SU-DHL-6 (cell line): Measurements from ENCODE around the gene SPINT1.

Source experiments
- EZH2phosphoT487 ChIP-seq: fragments of 200-600 bp; sonication (generic), shearing (Covaris generic); conservative IDR thresholded peaks from 2 replicates; pipeline ENCODE4 v1.6.1; 2018; ENCODE audit warnings: mild to moderate bottlenecking, antibody characterized with exemption, low read length, moderate library complexity, mixed read lengths
- TF ChIP-seq, protein P1 (sequence below): fragments of 200-600 bp; sonication (generic); IDR thresholded peaks from one replicate; pipeline ENCODE4 v1.5.1; 2017; ENCODE audit warnings: antibody characterized with exemption, mild to moderate bottlenecking, low read length, moderate library complexity; ENCODE audit not compliant: insufficient read depth, poor library complexity, severe bottlenecking

DNA sequence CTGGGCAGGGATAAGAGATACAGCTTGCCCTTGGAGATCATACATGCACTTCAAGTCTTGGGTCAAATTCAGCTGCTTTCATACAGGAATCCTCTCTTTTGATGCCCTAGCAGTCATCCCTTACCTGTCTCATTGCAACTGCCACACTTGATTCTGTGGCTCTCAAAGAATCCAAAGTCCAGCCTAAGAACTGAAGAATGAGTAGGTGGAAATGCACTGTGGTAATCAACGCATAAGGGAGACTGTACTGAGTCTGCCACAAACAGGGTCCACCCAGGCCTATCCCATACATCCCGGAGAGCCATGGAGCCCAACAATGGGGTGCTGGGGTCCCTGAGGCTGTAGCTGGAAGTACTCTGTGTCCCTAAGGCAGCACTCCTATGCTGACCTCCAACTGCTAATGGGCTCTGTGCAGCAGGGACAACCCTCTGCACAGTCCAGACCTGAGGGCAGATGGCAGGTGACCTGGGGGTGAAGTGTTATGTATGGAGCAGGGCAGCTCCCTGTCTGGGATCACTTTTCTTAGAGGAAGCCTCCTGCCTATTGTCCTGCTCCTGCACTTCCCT is 48.7 kb downstream of the SPINT1 start:
- TF ChIP-seq EZH2phosphoT487: no peak
- TF ChIP-seq, protein P1, sequence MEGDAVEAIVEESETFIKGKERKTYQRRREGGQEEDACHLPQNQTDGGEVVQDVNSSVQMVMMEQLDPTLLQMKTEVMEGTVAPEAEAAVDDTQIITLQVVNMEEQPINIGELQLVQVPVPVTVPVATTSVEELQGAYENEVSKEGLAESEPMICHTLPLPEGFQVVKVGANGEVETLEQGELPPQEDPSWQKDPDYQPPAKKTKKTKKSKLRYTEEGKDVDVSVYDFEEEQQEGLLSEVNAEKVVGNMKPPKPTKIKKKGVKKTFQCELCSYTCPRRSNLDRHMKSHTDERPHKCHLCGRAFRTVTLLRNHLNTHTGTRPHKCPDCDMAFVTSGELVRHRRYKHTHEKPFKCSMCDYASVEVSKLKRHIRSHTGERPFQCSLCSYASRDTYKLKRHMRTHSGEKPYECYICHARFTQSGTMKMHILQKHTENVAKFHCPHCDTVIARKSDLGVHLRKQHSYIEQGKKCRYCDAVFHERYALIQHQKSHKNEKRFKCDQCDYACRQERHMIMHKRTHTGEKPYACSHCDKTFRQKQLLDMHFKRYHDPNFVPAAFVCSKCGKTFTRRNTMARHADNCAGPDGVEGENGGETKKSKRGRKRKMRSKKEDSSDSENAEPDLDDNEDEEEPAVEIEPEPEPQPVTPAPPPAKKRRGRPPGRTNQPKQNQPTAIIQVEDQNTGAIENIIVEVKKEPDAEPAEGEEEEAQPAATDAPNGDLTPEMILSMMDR: no peak
